GM21526 (cell line): ENCODE data around the gene AOPEP.

ENCODE experiments used
- ATAC-seq: cut with Tn5 transposase; IDR thresholded peaks from one replicate; pipeline ENCODE4 v1.9.1; 2021; ENCODE audit warnings: moderate library complexity; ENCODE audit not compliant: unreplicated experiment, low FRiP score

The AOPEP gene

GRCh38 chr9:94717761-94718160 is 8.7 kb upstream of the AOPEP start:
- ATAC-seq = no peak

- no peak for ATAC-seq
Observed at GRCh38 chr9:94718936-94719335, 7.6 kb upstream of the AOPEP start.

- no peak for ATAC-seq
Observed at GRCh38 chr9:94719878-94720277, 6.6 kb upstream of the AOPEP start.

- no peak for ATAC-seq
Observed at GRCh38 chr9:94720846-94721549, 5.5 kb upstream of the AOPEP start.

- no peak for ATAC-seq
Observed at GRCh38 chr9:94721754-94722153, 4.7 kb upstream of the AOPEP start.

- ATAC-seq = no peak
Observed at GRCh38 chr9:94725293-94725692, 1.2 kb upstream of the AOPEP start.

GRCh38 chr9:94728719-94729118 is 2.2 kb downstream of the AOPEP start:
- no peak for ATAC-seq

- ATAC-seq = no peak
Observed at GRCh38 chr9:94729199-94729598, 2.7 kb downstream of the AOPEP start.

GRCh38 chr9:94734054-94734754 is 7.7 kb downstream of the AOPEP start:
- no peak for ATAC-seq

- ATAC-seq = no peak
Observed at GRCh38 chr9:94736759-94737158, 10.3 kb downstream of the AOPEP start.

- no peak for ATAC-seq
Observed at GRCh38 chr9:94740145-94740840, 13.8 kb downstream of the AOPEP start.

- ATAC-seq = no peak
Observed at GRCh38 chr9:94741866-94742265, 15.4 kb downstream of the AOPEP start.

GRCh38 chr9:94743035-94743954 is 16.8 kb downstream of the AOPEP start:
- no peak for ATAC-seq

- ATAC-seq = no peak
Observed at GRCh38 chr9:94745806-94746540, 19.5 kb downstream of the AOPEP start.

GRCh38 chr9:94746541-94747370 is 20.3 kb downstream of the AOPEP start:
- ATAC-seq = no peak

GRCh38 chr9:94754976-94755475 is 28.5 kb downstream of the AOPEP start:
- no peak for ATAC-seq

GRCh38 chr9:94757158-94757557 is 30.7 kb downstream of the AOPEP start:
- no peak for ATAC-seq

- no peak for ATAC-seq
Observed at GRCh38 chr9:94758031-94758430, 31.5 kb downstream of the AOPEP start.

GRCh38 chr9:94758880-94759279 is 32.4 kb downstream of the AOPEP start:
- no peak for ATAC-seq
